CD14-positive monocyte (primary cell): ENCODE results near the gene MCC. TPM values are rescaled to one million over a fixed set of nuclear protein-coding genes. Genes with fewer than 3 reads are reported as not detected.

Experiments used
- DNase-seq, 3 donors: peaks; one replicate each; pipeline ENCODE4 v3.0.0-alpha.2; 2011 to 2022
- H2AFZ ChIP-seq: 2 replicates; pipeline ENCODE4 v1.6.0; 2012; ENCODE audit warnings: mild to moderate bottlenecking, low read depth, low read length, inconsistent platforms; ENCODE audit not compliant: insufficient read depth, poor library complexity, severe bottlenecking
- H3K27ac ChIP-seq, 2 donors: 1 replicate in 1 of 2; 2 replicates in 1 of 2; pipeline ENCODE4 v1.5.1; 2012 to 2013; ENCODE audit warnings: low read length in 2 of 2, control low read depth in 1 of 2, inconsistent platforms in 1 of 2, low read depth in 1 of 2, mild to moderate bottlenecking in 1 of 2
- H3K27me3 ChIP-seq, 2 donors: one replicate each; pipeline versions ENCODE4 v1.6.0 to v1.6.1; 2011 to 2013; ENCODE audit warnings: low read length in 2 of 2; ENCODE audit not compliant: control insufficient read depth in 2 of 2, insufficient read depth in 2 of 2
- H3K36me3 ChIP-seq, 2 donors: replicated peaks in 1 of 2; 1 replicate in 1 of 2; 2 replicates in 1 of 2; pipeline versions ENCODE4 v1.5.1 to v1.6.1; 2012 to 2013; ENCODE audit warnings: low read length in 2 of 2, control low read depth in 1 of 2, inconsistent platforms in 1 of 2, mild to moderate bottlenecking in 1 of 2; ENCODE audit not compliant: insufficient read depth in 2 of 2, control insufficient read depth in 1 of 2
- H3K4me1 ChIP-seq, 2 donors: 1 replicate in 1 of 2; 2 replicates in 1 of 2; pipeline versions ENCODE4 v1.5.1 to v1.6.1; 2012 to 2013; ENCODE audit warnings: low read length in 2 of 2, control low read depth in 1 of 2, inconsistent platforms in 1 of 2, mild to moderate bottlenecking in 1 of 2, moderate library complexity in 1 of 2; ENCODE audit not compliant: insufficient read depth in 2 of 2, control insufficient read depth in 1 of 2
- H3K4me2 ChIP-seq: replicated peaks from 2 replicates; pipeline ENCODE3; 2012; ENCODE audit warnings: low read length, moderate library complexity, mild to moderate bottlenecking; ENCODE audit not compliant: poor library complexity, severe bottlenecking; ENCODE audit errors: extremely low read depth
- H3K4me3 ChIP-seq, 3 experiments: fragments of 200-600 bp in 1 of 3; sonication (generic) in 1 of 3; replicated peaks in 1 of 3; 1 replicate in 2 of 3; 2 replicates in 1 of 3; pipeline ENCODE4 v1.5.1; 2011 to 2013; ENCODE audit warnings: low read length in 3 of 3, mild to moderate bottlenecking in 3 of 3, control low read depth in 2 of 3, low read depth in 2 of 3, inconsistent platforms in 1 of 3, moderate library complexity in 1 of 3
- H3K79me2 ChIP-seq: 2 replicates; pipeline ENCODE4 v1.6.0; 2012; ENCODE audit warnings: mild to moderate bottlenecking, control low read depth, inconsistent platforms, low read length, moderate library complexity; ENCODE audit not compliant: insufficient read depth
- H3K9ac ChIP-seq: 2 replicates; pipeline ENCODE4 v1.6.0; 2017; ENCODE audit warnings: low read length, mild to moderate bottlenecking; ENCODE audit not compliant: insufficient read depth, poor library complexity, severe bottlenecking
- H3K9me3 ChIP-seq, 2 donors: replicated peaks in 1 of 2; 1 replicate in 1 of 2; 2 replicates in 1 of 2; pipeline versions ENCODE4 v1.5.1 to v1.6.1; 2012 to 2013; ENCODE audit warnings: low read length in 2 of 2, control low read depth in 1 of 2; ENCODE audit not compliant: control insufficient read depth in 1 of 2, insufficient read depth in 1 of 2
- H4K20me1 ChIP-seq: 2 replicates; pipeline ENCODE4 v1.6.0; 2012; ENCODE audit warnings: mild to moderate bottlenecking, low read length, control low read depth, moderate library complexity; ENCODE audit not compliant: insufficient read depth
- H3K27ac Mint-ChIP-seq, 7 donors: one replicate each; pipeline ENCODE4 v1.8.0; 2020; ENCODE audit warnings: mild to moderate bottlenecking in 7 of 7, mixed read lengths in 7 of 7, moderate library complexity in 6 of 7, inconsistent platforms in 2 of 7
- H3K27me3 Mint-ChIP-seq, 3 donors: one replicate each; pipeline ENCODE4 v1.8.0; 2021 to 2022; ENCODE audit warnings: low read depth in 3 of 3, mild to moderate bottlenecking in 3 of 3, mixed read lengths in 3 of 3, moderate library complexity in 3 of 3, inconsistent platforms in 1 of 3
- H3K36me3 Mint-ChIP-seq, 2 donors: one replicate each; pipeline ENCODE4 v1.8.0; 2020; ENCODE audit warnings: mixed read lengths in 2 of 2, inconsistent platforms in 1 of 2, mild to moderate bottlenecking in 1 of 2
- H3K4me1 Mint-ChIP-seq: one replicate; pipeline ENCODE4 v1.8.0; 2020; ENCODE audit warnings: mild to moderate bottlenecking, mixed read lengths
- H3K4me3 Mint-ChIP-seq, 2 donors: one replicate each; pipeline ENCODE4 v1.8.0; 2020; ENCODE audit warnings: mild to moderate bottlenecking in 2 of 2, mixed read lengths in 2 of 2, moderate library complexity in 1 of 2
- H3K9me3 Mint-ChIP-seq, 7 donors: one replicate each; pipeline ENCODE4 v1.8.0; 2020 to 2022; ENCODE audit warnings: mixed read lengths in 7 of 7, mild to moderate bottlenecking in 6 of 7, moderate library complexity in 6 of 7, inconsistent platforms in 2 of 7
- intact Hi-C, 2 donors: fragments of 100-400 bp; cut with micrococcal nuclease; formaldehyde crosslinking; loops; one replicate each; pipeline versions ENCODE4 v1.15.0 to v1.15.1; 2023
- polyA plus RNA-seq, 3 donors: library from polyadenylated mRNA; depleted of rRNA in 1 of 3; unstranded in 2 of 3; stranded (reverse) in 1 of 3; fragments of 300-500 nt in 2 of 3; fragments of >200 nt in 1 of 3; fragmentation: Illumina TruSeq in 2 of 3; gene quantifications; 1 replicate in 2 of 3; 2 replicates in 1 of 3; pipeline ENCODE4 v1.2.3, GENCODE V29; 2012 to 2021
- TF ChIP-seq, protein P1 (sequence below): fragments of 200-600 bp; IDR thresholded peaks from one replicate; pipeline ENCODE4 v1.8.0; 2022; ENCODE audit warnings: antibody characterized with exemption, mild to moderate bottlenecking

MCC gene
- polyA plus RNA-seq, 3 donors, result 0.09 TPM; not detected in 2

DNA sequence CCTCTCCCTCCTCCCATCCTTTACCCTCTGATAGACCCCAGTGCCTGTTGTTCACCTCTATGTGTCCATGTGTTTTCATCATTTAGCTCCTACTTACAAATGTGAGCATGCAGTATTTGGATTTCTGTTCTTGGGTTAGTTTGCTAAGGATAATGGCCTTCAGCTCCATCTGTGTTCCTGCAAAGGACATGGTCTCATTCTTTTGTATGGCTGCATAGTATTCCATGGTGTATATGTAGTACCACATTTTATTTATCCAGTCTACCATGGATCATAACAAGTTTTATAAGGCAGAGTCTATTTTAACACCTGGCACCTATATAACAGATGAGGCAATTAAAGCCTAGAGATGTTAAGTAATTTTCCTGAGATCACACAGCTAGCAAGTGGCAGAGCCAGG is 32.6 kb upstream of the MCC start:
- no peak overlapping the region for H3K4me3 Mint-ChIP-seq
- no peak for DNase-seq
- H3K4me3 ChIP-seq, result no peak overlapping the region

DNA sequence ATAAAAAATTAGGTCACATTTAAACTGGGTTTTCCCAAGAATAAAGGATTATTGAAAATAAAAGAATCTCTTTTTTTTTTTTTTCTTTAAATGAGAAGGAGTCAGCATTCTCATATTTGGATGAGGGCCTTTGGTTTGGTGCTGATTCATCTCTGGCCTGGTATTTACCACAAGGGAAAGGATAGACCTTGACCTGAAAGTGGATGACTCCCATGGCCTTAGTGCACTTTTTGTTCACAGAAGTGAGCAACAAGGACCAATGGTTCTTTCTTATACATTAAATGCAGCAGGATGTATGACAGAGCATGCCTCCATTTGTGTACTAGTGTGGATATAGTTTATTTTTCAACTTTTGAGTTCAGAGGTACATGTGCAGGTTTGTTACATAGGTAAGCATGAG is 32.2 kb upstream of the MCC start:
- Histone ChIP-seq H3K4me1 (peaks cover 13 to 16% of the 10 kb centered on the region in 2 donors), H2AFZ (no peak overlapping the region), H3K79me2 (peaks cover 50% of the 10 kb centered on the region), H3K9me3 (no peaks in the 10 kb centered on the region), H3K4me2 (no peak overlapping the region), H3K27me3 (no peaks in the 10 kb centered on the region), H3K4me3 (no peak overlapping the region), H3K27ac (no peak overlapping the region), H3K36me3 (peaks cover 17 to 44% of the 10 kb centered on the region in 2 donors), H4K20me1 (no peaks in the 10 kb centered on the region), H3K9ac (no peak overlapping the region)
- H3K9me3 Mint-ChIP-seq, result no peaks in the 10 kb centered on the region
- H3K4me3 Mint-ChIP-seq, result no peak overlapping the region
- peaks cover 16% of the 10 kb centered on the region for H3K4me1 Mint-ChIP-seq
- H3K27ac Mint-ChIP-seq, result no peak overlapping the region
- no peak for DNase-seq
- TF ChIP-seq, protein P1, sequence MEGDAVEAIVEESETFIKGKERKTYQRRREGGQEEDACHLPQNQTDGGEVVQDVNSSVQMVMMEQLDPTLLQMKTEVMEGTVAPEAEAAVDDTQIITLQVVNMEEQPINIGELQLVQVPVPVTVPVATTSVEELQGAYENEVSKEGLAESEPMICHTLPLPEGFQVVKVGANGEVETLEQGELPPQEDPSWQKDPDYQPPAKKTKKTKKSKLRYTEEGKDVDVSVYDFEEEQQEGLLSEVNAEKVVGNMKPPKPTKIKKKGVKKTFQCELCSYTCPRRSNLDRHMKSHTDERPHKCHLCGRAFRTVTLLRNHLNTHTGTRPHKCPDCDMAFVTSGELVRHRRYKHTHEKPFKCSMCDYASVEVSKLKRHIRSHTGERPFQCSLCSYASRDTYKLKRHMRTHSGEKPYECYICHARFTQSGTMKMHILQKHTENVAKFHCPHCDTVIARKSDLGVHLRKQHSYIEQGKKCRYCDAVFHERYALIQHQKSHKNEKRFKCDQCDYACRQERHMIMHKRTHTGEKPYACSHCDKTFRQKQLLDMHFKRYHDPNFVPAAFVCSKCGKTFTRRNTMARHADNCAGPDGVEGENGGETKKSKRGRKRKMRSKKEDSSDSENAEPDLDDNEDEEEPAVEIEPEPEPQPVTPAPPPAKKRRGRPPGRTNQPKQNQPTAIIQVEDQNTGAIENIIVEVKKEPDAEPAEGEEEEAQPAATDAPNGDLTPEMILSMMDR, result no peak
- no peaks in the 10 kb centered on the region for H3K27me3 Mint-ChIP-seq
- intact Hi-C loops, result no loop called here
- peaks cover 35 to 49% of the 10 kb centered on the region in 2 donors for H3K36me3 Mint-ChIP-seq

More for the DNA sequence above, 32.6 kb upstream of the MCC start:
- no peaks in the 10 kb centered on the region for H3K27me3 Mint-ChIP-seq
- Histone ChIP-seq H3K79me2 (peaks cover 45% of the 10 kb centered on the region), H2AFZ (no peak overlapping the region), H3K9me3 (no peaks in the 10 kb centered on the region), H3K27me3 (no peaks in the 10 kb centered on the region), H4K20me1 (no peaks in the 10 kb centered on the region), H3K4me1 (peaks cover 15 to 21% of the 10 kb centered on the region in 2 donors), H3K4me2 (no peak overlapping the region), H3K9ac (no peak overlapping the region), H3K27ac (no peak overlapping the region), H3K36me3 (peaks cover 17 to 44% of the 10 kb centered on the region in 2 donors)
- H3K27ac Mint-ChIP-seq, result no peak overlapping the region
- intact Hi-C loops, result no loop called here
- TF ChIP-seq, protein P1, result no peak
- H3K9me3 Mint-ChIP-seq, result no peaks in the 10 kb centered on the region
- peaks cover 14% of the 10 kb centered on the region for H3K4me1 Mint-ChIP-seq
- H3K36me3 Mint-ChIP-seq, result peaks cover 33 to 45% of the 10 kb centered on the region in 2 donors
